ENCODE measurements around the gene LSG1.

- TF ChIP-seq POLR2A (IDR thresholded peaks at IDR 0.05; ENCODE audit: low read depth, low read length) (peak; percentile 79), CTCF (IDR thresholded peaks at IDR 0.05 in 2 of 3, conservative IDR thresholded peaks at IDR 0.05 in 1 of 3; ENCODE audit: control insufficient read depth in 2 of 3, extremely low read depth in 1 of 3, insufficient read depth in 1 of 3, low read depth in 3 of 3, low read length in 3 of 3) (no peak), BACH1 (IDR thresholded peaks at IDR 0.05; ENCODE audit: borderline replicate concordance) (no peak), EZH2 (IDR thresholded peaks at IDR 0.05; ENCODE audit: borderline replicate concordance, control insufficient read depth, low read depth, low read length) (no peak), BMI1 (IDR thresholded peaks at IDR 0.05; ENCODE audit: borderline replicate concordance) (no peak), IRF4 (IDR thresholded peaks at IDR 0.05; ENCODE audit: low read depth, low read length) (peak; percentile 64; the same call in 1 of the 2 replicates), RAD51 (IDR thresholded peaks at IDR 0.05) (peak; percentile 58), CHD4 (IDR thresholded peaks at IDR 0.05) (no peak)
Observed at GRCh38 chr3:194671900-194672808, at the start of gene LSG1.
